NCI-H2081 treated with DMSO at 0.1 percent for 48 hours (cell line): ENCODE results near the gene MAP3K1.

Source experiments
- DNase-seq: peaks from one replicate; lab custom pipeline; 2025; lab: John Stamatoyannopoulos, UW

The MAP3K1 gene

GRCh38 chr5:56849671-56850070 lies 34.3 kb downstream of the MAP3K1 start:
- DNase-seq, result no peak

GRCh38 chr5:56850423-56850822 lies 35.1 kb downstream of the MAP3K1 start:
- DNase-seq, result no peak

GRCh38 chr5:56851258-56851941 lies 36.1 kb downstream of the MAP3K1 start:
- DNase-seq, result no peak

GRCh38 chr5:56852228-56853000 lies 37.1 kb downstream of the MAP3K1 start:
- DNase-seq, result no peak

GRCh38 chr5:56853698-56854097 lies 38.3 kb downstream of the MAP3K1 start:
- no peak for DNase-seq

- DNase-seq, result no peak
Measured at GRCh38 chr5:56854920-56855319, 39.6 kb downstream of the MAP3K1 start.

- no peak for DNase-seq
Measured at GRCh38 chr5:56856541-56857178, 41.3 kb downstream of the MAP3K1 start.

GRCh38 chr5:56858777-56859442 lies 43.6 kb downstream of the MAP3K1 start:
- no peak for DNase-seq

- no peak for DNase-seq
Measured at GRCh38 chr5:56861893-56862485, 46.6 kb downstream of the MAP3K1 start.

GRCh38 chr5:56862909-56863308 lies 47.6 kb downstream of the MAP3K1 start:
- no peak for DNase-seq

GRCh38 chr5:56871777-56872176 lies 56.4 kb downstream of the MAP3K1 start:
- DNase-seq, result no peak

GRCh38 chr5:56873056-56873455 lies 57.7 kb downstream of the MAP3K1 start:
- no peak for DNase-seq

GRCh38 chr5:56876327-56876726 lies 61.0 kb downstream of the MAP3K1 start:
- no peak for DNase-seq

GRCh38 chr5:56881571-56881970 lies 66.2 kb downstream of the MAP3K1 start:
- DNase-seq, result no peak

- DNase-seq, result no peak
Measured at GRCh38 chr5:56893251-56893951, 78.1 kb downstream of the MAP3K1 start.

- no peak for DNase-seq
Measured at GRCh38 chr5:56896763-56897162, 81.4 kb downstream of the MAP3K1 start.

GRCh38 chr5:56898213-56898612 lies 82.9 kb downstream of the MAP3K1 start:
- DNase-seq, result no peak

- no peak for DNase-seq
Measured at GRCh38 chr5:56900395-56900794, 85.0 kb downstream of the MAP3K1 start.

GRCh38 chr5:56900858-56901578 lies 85.7 kb downstream of the MAP3K1 start:
- DNase-seq, result no peak

GRCh38 chr5:56908942-56909293 lies 93.6 kb downstream of the MAP3K1 start:
- no peak for DNase-seq
